Neural cell (in vitro differentiated cells): Measurements from ENCODE around the gene CAMK2D. TPM values are rescaled to one million over a fixed set of nuclear protein-coding genes. Genes with fewer than 3 reads are reported as not detected.

ENCODE experiments used
- H2AFZ ChIP-seq: fragments of 200-600, 300-800 bp; sonication (generic), shearing (Covaris generic); 2 replicates; pipeline ENCODE4 v1.6.0; 2014; ENCODE audit warnings: low read depth, mild to moderate bottlenecking, antibody characterized with exemption, low read length, moderate library complexity
- H3F3A ChIP-seq: fragments of 200-600 bp; shearing (Covaris generic); 2 replicates; pipeline ENCODE4 v1.6.1; 2016; ENCODE audit warnings: mild to moderate bottlenecking, moderate library complexity, mixed read lengths, antibody characterized with exemption, low read length; ENCODE audit not compliant: insufficient read depth, poor library complexity, severe bottlenecking
- H3K27ac ChIP-seq: fragments of 200-600, 300-800 bp; sonication (generic), shearing (Covaris generic); 2 replicates; pipeline ENCODE4 v1.5.1; 2014; ENCODE audit warnings: mild to moderate bottlenecking, low read length, moderate library complexity
- H3K27me3 ChIP-seq: fragments of 300-800, 200-600 bp; sonication (generic), shearing (Covaris generic); 2 replicates; pipeline ENCODE4 v1.6.0; 2014; ENCODE audit warnings: mild to moderate bottlenecking, low read depth, low read length, moderate library complexity; ENCODE audit not compliant: insufficient read depth
- H3K36me3 ChIP-seq: fragments of 300-800, 200-600 bp; sonication (generic), shearing (Covaris generic); 2 replicates; pipeline ENCODE4 v1.5.1; 2014; ENCODE audit warnings: mild to moderate bottlenecking, antibody characterized with exemption, low read length, moderate library complexity; ENCODE audit not compliant: insufficient read depth
- H3K4me2 ChIP-seq: fragments of 300-800, 200-600 bp; sonication (generic), shearing (Covaris generic); 2 replicates; pipeline ENCODE4 v1.6.0; 2014; ENCODE audit warnings: mild to moderate bottlenecking, low read length
- H3K4me3 ChIP-seq: fragments of 300-800, 200-600 bp; sonication (generic), shearing (Covaris generic); 2 replicates; pipeline ENCODE4 v1.5.1; 2014; ENCODE audit warnings: mild to moderate bottlenecking, low read length, moderate library complexity
- H3K79me2 ChIP-seq: fragments of 200-600 bp; shearing (Covaris generic); replicated peaks from 2 replicates; pipeline ENCODE4 v1.6.0; 2014; ENCODE audit warnings: mild to moderate bottlenecking, low read length, moderate library complexity; ENCODE audit not compliant: insufficient read depth
- H3K9ac ChIP-seq: fragments of 300-800, 200-600 bp; sonication (generic), shearing (Covaris generic); 2 replicates; pipeline ENCODE4 v1.6.1; 2016; ENCODE audit warnings: mild to moderate bottlenecking, low read length, mixed read lengths
- H3K9me2 ChIP-seq: fragments of 200-600 bp; shearing (Covaris generic); 2 replicates; pipeline ENCODE4 v1.6.1; 2016; ENCODE audit warnings: mild to moderate bottlenecking, low read length, mixed read lengths; ENCODE audit not compliant: insufficient read depth
- H3K9me3 ChIP-seq: fragments of 200-600, 300-800 bp; sonication (generic), shearing (Covaris generic); 2 replicates; pipeline ENCODE4 v1.6.1; 2016; ENCODE audit warnings: mild to moderate bottlenecking, mixed run types, low read length, moderate library complexity, mixed read lengths
- H4K20me1 ChIP-seq: fragments of 200-600 bp; shearing (Covaris generic); 2 replicates; pipeline ENCODE4 v1.6.1; 2016; ENCODE audit warnings: mild to moderate bottlenecking, mixed run types; ENCODE audit not compliant: insufficient read depth
- CTCF ChIP-seq: fragments of 450-650 bp; IDR thresholded peaks from 2 replicates; pipeline ENCODE4 v1.5.1; 2014; ENCODE audit warnings: antibody characterized with exemption, mild to moderate bottlenecking, moderate library complexity; ENCODE audit not compliant: poor library complexity, severe bottlenecking
- EP300 ChIP-seq: fragments of 450-650 bp; conservative IDR thresholded peaks from 2 replicates; pipeline ENCODE4 v1.6.1; 2014; ENCODE audit warnings: antibody characterized with exemption, mild to moderate bottlenecking, moderate library complexity; ENCODE audit not compliant: poor library complexity, severe bottlenecking
- EZH2 ChIP-seq: fragments of 200-600, 300-800 bp; shearing (Covaris generic), sonication (generic); IDR thresholded peaks from 2 replicates; pipeline ENCODE4 v1.6.1; 2014; ENCODE audit warnings: antibody characterized with exemption, low read length, borderline replicate concordance, mild to moderate bottlenecking; ENCODE audit not compliant: insufficient read depth, poor library complexity, severe bottlenecking
- MXI1 ChIP-seq: fragments of 450-650 bp; conservative IDR thresholded peaks from 2 replicates; pipeline ENCODE4 v1.6.1; 2014; ENCODE audit warnings: antibody characterized with exemption, mild to moderate bottlenecking; ENCODE audit not compliant: poor library complexity, severe bottlenecking
- POLR2AphosphoS5 ChIP-seq: IDR thresholded peaks from 2 replicates; pipeline ENCODE4 v1.6.1; 2012
- RAD21 ChIP-seq: fragments of 450-650 bp; conservative IDR thresholded peaks from 2 replicates; pipeline ENCODE4 v1.6.1; 2014; ENCODE audit warnings: antibody characterized with exemption, mild to moderate bottlenecking, moderate library complexity
- REST ChIP-seq: IDR thresholded peaks from 2 replicates; pipeline ENCODE4 v1.6.1; 2012; ENCODE audit warnings: borderline replicate concordance
- SMC3 ChIP-seq: fragments of 450-650 bp; conservative IDR thresholded peaks from 2 replicates; pipeline ENCODE4 v1.6.1; 2014; ENCODE audit warnings: antibody characterized with exemption, mild to moderate bottlenecking, moderate library complexity; ENCODE audit not compliant: poor library complexity
- TAF1 ChIP-seq: IDR thresholded peaks from 2 replicates; pipeline ENCODE4 v1.6.1; 2012; ENCODE audit warnings: low read depth
- polyA plus RNA-seq: library from polyadenylated mRNA; depleted of rRNA; stranded (reverse); fragments of >200 nt; gene quantifications from 2 replicates; pipeline ENCODE4 v1.2.3, GENCODE V29; 2014

The CAMK2D gene
- polyA plus RNA-seq, 1 donor from 2014 or later: 27.1 TPM

DNA sequence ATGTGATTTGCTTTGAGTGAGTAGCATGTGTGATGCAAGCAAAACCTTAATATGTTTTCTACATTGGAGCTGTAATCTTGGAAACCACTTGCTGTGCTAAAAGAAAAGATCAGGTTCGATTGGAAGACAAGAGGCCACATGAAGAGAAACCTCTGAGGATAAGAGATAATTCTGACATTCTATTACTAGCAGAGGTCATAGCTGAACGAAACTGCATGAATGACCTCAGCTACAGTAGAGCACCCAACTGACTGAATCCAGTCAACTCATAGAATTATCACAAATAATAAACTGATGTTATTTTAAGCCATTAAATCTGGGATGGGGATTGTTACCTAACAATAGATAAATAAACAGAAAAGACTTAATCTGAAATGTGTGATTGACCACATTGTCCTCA, 147.1 kb downstream of the CAMK2D start:
- TF ChIP-seq POLR2AphosphoS5: no peak
- TF ChIP-seq EZH2: no peak
- no peak for TF ChIP-seq SMC3
- TF ChIP-seq EP300: no peak
- no peak for TF ChIP-seq CTCF
- no peak for TF ChIP-seq TAF1
- no peak for TF ChIP-seq RAD21
- TF ChIP-seq MXI1: no peak
- no peak for TF ChIP-seq REST
- Histone ChIP-seq H3K4me3 (no peak overlapping the region), H3K36me3 (no peaks in the 10 kb centered on the region), H3K9ac (no peak overlapping the region), H3K9me2 (no peaks in the 10 kb centered on the region), H3F3A (no peaks in the 10 kb centered on the region), H3K27me3 (no peaks in the 10 kb centered on the region), H4K20me1 (no peaks in the 10 kb centered on the region), H3K79me2 (no peaks in the 10 kb centered on the region), H3K27ac (no peak overlapping the region), H3K4me2 (no peak overlapping the region), H3K9me3 (no peaks in the 10 kb centered on the region), H2AFZ (no peak overlapping the region)

DNA sequence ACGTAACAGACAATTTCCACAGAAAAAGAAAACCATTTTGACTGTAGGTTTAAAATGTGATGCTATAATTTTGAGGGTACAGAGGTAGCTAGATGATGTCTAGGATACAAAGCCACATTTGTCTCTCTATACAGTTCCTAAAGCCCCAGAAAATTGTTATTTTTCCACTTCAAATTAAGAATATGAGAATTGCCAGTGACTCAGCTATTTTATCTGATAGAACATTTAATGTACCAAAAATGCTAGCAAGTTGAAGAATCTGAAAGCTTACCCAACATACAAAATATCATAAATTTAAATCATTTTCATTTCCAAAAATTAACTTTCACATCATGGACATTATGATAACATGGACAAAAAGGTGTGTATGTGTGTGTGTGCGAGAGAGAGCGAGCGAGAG, 148.0 kb downstream of the CAMK2D start:
- H3K79me2 ChIP-seq: no peaks in the 10 kb centered on the region
- no peak overlapping the region for H3K4me3 ChIP-seq
- H3K27me3 ChIP-seq: no peaks in the 10 kb centered on the region
- no peak overlapping the region for H3K9ac ChIP-seq
- H3K36me3 ChIP-seq: no peaks in the 10 kb centered on the region
- no peak overlapping the region for H3K4me2 ChIP-seq
- H3K9me2 ChIP-seq: no peaks in the 10 kb centered on the region
- no peak for TF ChIP-seq SMC3
- TF ChIP-seq EZH2: no peak
- TF ChIP-seq EP300: no peak
- TF ChIP-seq CTCF: no peak
- TF ChIP-seq TAF1: no peak
- no peak for TF ChIP-seq POLR2AphosphoS5
- no peak for TF ChIP-seq RAD21
- TF ChIP-seq MXI1: no peak
- no peak for TF ChIP-seq REST
- H3K9me3 ChIP-seq: no peaks in the 10 kb centered on the region
- no peak overlapping the region for H2AFZ ChIP-seq
- no peak overlapping the region for H3K27ac ChIP-seq
- no peaks in the 10 kb centered on the region for H4K20me1 ChIP-seq
- H3F3A ChIP-seq: no peaks in the 10 kb centered on the region
